Stomach smooth muscle (tissue), 2 donors: Measurements from ENCODE around the gene ZNF214.

Experiments used
- H3K27ac ChIP-seq: one replicate; pipeline ENCODE4 v1.7.0; 2013; ENCODE audit warnings: mild to moderate bottlenecking, low read length, inconsistent platforms
- H3K27me3 ChIP-seq, 2 donors: one replicate each; pipeline ENCODE4 v1.7.0; 2013; ENCODE audit warnings: low read length in 2 of 2; ENCODE audit not compliant: insufficient read depth in 2 of 2, control insufficient read depth in 1 of 2
- H3K36me3 ChIP-seq, 2 donors: one replicate each; pipeline ENCODE4 v1.7.0; 2013; ENCODE audit warnings: low read length in 2 of 2; ENCODE audit not compliant: control insufficient read depth in 2 of 2, insufficient read depth in 2 of 2
- H3K4me1 ChIP-seq: one replicate; pipeline ENCODE4 v1.7.0; 2013; ENCODE audit warnings: low read length; ENCODE audit not compliant: control insufficient read depth, insufficient read depth
- H3K4me3 ChIP-seq, 2 donors: one replicate each; pipeline ENCODE4 v1.7.0; 2013; ENCODE audit warnings: low read length in 2 of 2
- H3K9ac ChIP-seq, 2 donors: one replicate each; pipeline ENCODE4 v1.7.0; 2013; ENCODE audit warnings: low read length in 2 of 2, mild to moderate bottlenecking in 1 of 2
- H3K9me3 ChIP-seq, 2 donors: one replicate each; pipeline ENCODE4 v1.7.0; 2013; ENCODE audit warnings: low read length in 2 of 2; ENCODE audit not compliant: control insufficient read depth in 2 of 2
- donor health status: healthy.
- donor health status: Pancreatic carcinoma.

ZNF214 gene

DNA sequence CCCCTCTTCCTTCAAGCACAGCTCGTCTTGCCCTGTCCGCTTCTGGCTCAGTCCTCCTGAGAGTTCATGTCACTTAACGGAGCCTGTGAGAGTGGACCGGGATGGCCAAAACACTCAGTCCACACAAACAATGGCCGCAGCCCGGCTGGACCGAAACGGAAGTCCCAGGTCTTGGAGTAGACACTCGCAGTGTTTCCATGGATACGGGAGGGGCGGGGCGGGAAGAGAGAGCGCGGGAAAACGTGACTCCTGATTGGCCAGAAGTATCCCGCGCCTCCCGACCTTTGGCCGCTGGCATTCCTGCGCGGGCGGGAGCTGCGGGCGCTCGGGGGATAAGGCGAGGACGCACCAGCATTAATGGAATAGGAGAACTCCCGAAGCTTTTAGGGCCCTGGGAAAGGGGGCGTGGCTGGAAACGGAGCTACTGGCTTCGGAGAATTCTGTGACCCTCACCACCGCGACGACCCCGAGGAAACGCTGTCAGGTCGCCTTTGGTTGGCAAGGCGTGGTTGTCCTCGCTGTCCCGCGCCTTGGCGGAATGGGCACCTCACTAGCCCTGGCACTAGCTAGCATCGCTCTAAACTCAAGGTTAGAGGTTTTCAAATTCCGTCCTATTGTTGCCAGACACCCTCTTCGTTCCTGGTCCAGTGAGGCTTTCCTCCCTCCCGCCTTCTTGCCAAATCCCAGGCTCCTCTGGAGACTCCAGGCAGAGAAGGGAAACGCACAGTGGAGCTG lies at the start of gene ZNF214, which contains the start of gene NLRP14:
TSS of gene ZNF214 (minus strand) at position 164 of the 735 bp plus-strand sequence. CDS start 17,511 bp downstream, outside the sequence.
TSS of gene NLRP14 (plus strand) at position 297 of the 735 bp plus-strand sequence. CDS start 18,108 bp downstream, outside the sequence.
- H3K36me3 ChIP-seq: no peaks in the 10 kb centered on the region
- H3K4me1 ChIP-seq: peaks cover 11% of the 10 kb centered on the region
- peak within 1 kb of the TSS; percentile 77 for H3K27ac ChIP-seq
- no peaks in the 10 kb centered on the region for H3K27me3 ChIP-seq
- H3K9me3 ChIP-seq: no peaks in the 10 kb centered on the region
- H3K9ac ChIP-seq: peak within 1 kb of the TSS; percentile 64 to 76
- H3K4me3 ChIP-seq: peak within 1 kb of the TSS; percentile 73 to 90

- Histone ChIP-seq H3K36me3 (no peaks in the 10 kb centered on the region), H3K4me1 (no peaks in the 10 kb centered on the region), H3K27ac (no peak overlapping the region), H3K9me3 (no peaks in the 10 kb centered on the region), H3K27me3 (no peaks in the 10 kb centered on the region), H3K4me3 (no peak overlapping the region), H3K9ac (no peak overlapping the region)
These were observed 42.4 kb upstream of the ZNF214 start for GRCh38 chr11:7062534-7062933.

DNA sequence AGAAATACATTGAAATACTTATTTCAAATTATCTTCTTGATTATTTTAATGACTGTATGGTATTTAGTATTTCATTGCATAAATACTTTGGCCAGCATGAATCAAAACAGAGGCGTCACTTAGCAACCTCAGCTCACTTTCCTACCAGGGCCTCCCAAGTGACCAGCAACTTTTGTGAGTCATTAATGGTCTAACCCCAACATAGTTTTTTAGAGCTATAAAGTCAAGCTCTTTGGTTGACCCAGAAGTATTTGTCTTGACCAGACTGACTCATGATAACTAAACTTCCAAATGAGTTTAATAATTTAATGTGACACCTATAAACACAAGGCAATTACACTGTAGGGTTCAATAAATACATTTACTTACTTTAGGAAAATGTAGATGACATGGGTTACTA lies 40.7 kb upstream of the ZNF214 start:
- Histone ChIP-seq H3K9ac (no peak overlapping the region), H3K4me1 (no peaks in the 10 kb centered on the region), H3K9me3 (no peaks in the 10 kb centered on the region), H3K36me3 (no peaks in the 10 kb centered on the region), H3K27me3 (no peaks in the 10 kb centered on the region), H3K4me3 (no peak overlapping the region), H3K27ac (no peak overlapping the region)

- no peak overlapping the region for H3K27ac ChIP-seq
- H3K4me1 ChIP-seq: no peaks in the 10 kb centered on the region
- H3K9me3 ChIP-seq: no peaks in the 10 kb centered on the region
- no peaks in the 10 kb centered on the region for H3K36me3 ChIP-seq
- no peak overlapping the region for H3K9ac ChIP-seq
- H3K4me3 ChIP-seq: no peak overlapping the region
- no peaks in the 10 kb centered on the region for H3K27me3 ChIP-seq
These were observed 37.5 kb upstream of the ZNF214 start for GRCh38 chr11:7057641-7058040.

GRCh38 chr11:7056828-7057513 lies 36.8 kb upstream of the ZNF214 start:
- Histone ChIP-seq H3K27ac (no peak overlapping the region), H3K27me3 (no peaks in the 10 kb centered on the region), H3K4me1 (no peaks in the 10 kb centered on the region), H3K4me3 (no peak overlapping the region), H3K9me3 (no peaks in the 10 kb centered on the region), H3K36me3 (no peaks in the 10 kb centered on the region), H3K9ac (no peak overlapping the region)

GRCh38 chr11:7050191-7050590 lies 30.0 kb upstream of the ZNF214 start:
- H3K4me3 ChIP-seq: no peak overlapping the region
- H3K36me3 ChIP-seq: no peaks in the 10 kb centered on the region

DNA sequence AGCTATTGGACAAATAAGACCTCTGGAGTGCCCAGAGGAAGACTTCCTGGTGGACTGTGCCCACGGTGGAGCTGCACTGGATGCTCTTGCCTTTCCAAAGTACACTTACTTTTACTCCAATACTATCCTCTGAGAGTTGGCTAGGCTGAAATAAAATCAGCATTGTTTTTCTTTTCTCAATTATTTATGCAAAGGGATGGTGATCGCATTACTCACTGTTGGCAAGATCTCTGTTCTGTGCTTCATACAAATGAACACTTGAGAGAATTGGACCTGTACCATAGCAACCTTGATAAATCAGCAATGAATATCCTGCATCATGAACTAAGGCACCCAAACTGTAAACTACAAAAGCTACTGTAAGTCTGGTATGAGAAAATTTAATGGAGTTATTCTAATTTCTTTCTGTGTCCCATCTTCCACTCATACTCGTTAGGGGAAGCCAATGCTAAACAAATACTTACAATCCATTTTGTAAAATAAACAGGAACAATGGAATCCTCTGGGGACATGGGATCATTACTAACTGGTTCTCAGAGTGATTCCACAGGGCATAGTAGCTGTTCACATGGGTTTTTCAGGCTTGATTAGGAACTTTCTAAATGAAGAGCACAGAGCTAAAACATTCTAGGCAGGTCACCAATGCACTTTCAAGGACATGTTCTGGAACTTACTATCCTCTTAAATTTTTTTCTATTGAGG lies 26.5 kb upstream of the ZNF214 start:
- Histone ChIP-seq H3K36me3 (no peaks in the 10 kb centered on the region), H3K27me3 (no peaks in the 10 kb centered on the region), H3K4me3 (no peak overlapping the region), H3K9ac (no peak overlapping the region), H3K9me3 (no peaks in the 10 kb centered on the region), H3K4me1 (no peaks in the 10 kb centered on the region), H3K27ac (no peak overlapping the region)

More at GRCh38 chr11:7050191-7050590, 30.0 kb upstream of the ZNF214 start:
- Histone ChIP-seq H3K27ac (no peak overlapping the region), H3K27me3 (no peaks in the 10 kb centered on the region), H3K4me1 (no peaks in the 10 kb centered on the region), H3K9ac (no peak overlapping the region), H3K9me3 (no peaks in the 10 kb centered on the region)

- H3K9me3 ChIP-seq: no peaks in the 10 kb centered on the region
These were observed 13.9 kb upstream of the ZNF214 start for GRCh38 chr11:7034019-7034418.

GRCh38 chr11:7032692-7033091 lies 12.5 kb upstream of the ZNF214 start:
- Histone ChIP-seq H3K36me3 (no peaks in the 10 kb centered on the region), H3K4me3 (no peak overlapping the region), H3K4me1 (no peaks in the 10 kb centered on the region), H3K27ac (no peak overlapping the region), H3K9ac (no peak overlapping the region), H3K27me3 (no peaks in the 10 kb centered on the region), H3K9me3 (no peaks in the 10 kb centered on the region)

More at GRCh38 chr11:7034019-7034418, 13.9 kb upstream of the ZNF214 start:
- H3K4me1 ChIP-seq: no peaks in the 10 kb centered on the region
- H3K36me3 ChIP-seq: no peaks in the 10 kb centered on the region
- H3K27ac ChIP-seq: no peak overlapping the region
- H3K9ac ChIP-seq: no peak overlapping the region
- H3K4me3 ChIP-seq: no peak overlapping the region
- H3K27me3 ChIP-seq: no peaks in the 10 kb centered on the region

GRCh38 chr11:7031471-7031871 lies 11.3 kb upstream of the ZNF214 start:
- no peaks in the 10 kb centered on the region for H3K27me3 ChIP-seq
- H3K4me1 ChIP-seq: no peaks in the 10 kb centered on the region
- no peaks in the 10 kb centered on the region for H3K9me3 ChIP-seq
- no peak overlapping the region for H3K9ac ChIP-seq
- no peak overlapping the region for H3K27ac ChIP-seq
- no peaks in the 10 kb centered on the region for H3K36me3 ChIP-seq
- no peak overlapping the region for H3K4me3 ChIP-seq
